K562 (cell line): ENCODE measurements around the gene STARD13. TPM values are rescaled to one million over a fixed set of nuclear protein-coding genes. Genes with fewer than 3 reads are reported as not detected.

Source experiments
- ATAC-seq: fragments of 200-7000 bp; cut with Tn5 transposase; 3 replicates; pipeline ENCODE4 v1.9.1; 2020; ENCODE audit warnings: moderate library complexity
- BruUV-seq: library from RNA; stranded (reverse); fragments of 400-500 nt; replicated peaks from 2 replicates; lab custom pipeline; 2021; lab: Mats Ljungman, UMichigan
- CTCF ChIA-PET: fragments of 300-600 bp; formaldehyde crosslinking; extraction: SDS; loops from one replicate; lab custom pipeline; 2021; ENCODE audit warnings: low intra/inter-chr PET ratio; lab: Yijun Ruan, JAX
- POLR2A ChIA-PET: fragments of 300-600, 350-650 bp; sonication (Branson Sonifier 250); formaldehyde crosslinking; extraction: SDS; loops from one replicate; lab custom pipeline; 2021; ENCODE audit warnings: antibody characterized with exemption, inconsistent platforms; lab: Yijun Ruan, JAX
- DNase-seq, 4 experiments: peaks; one replicate each; pipeline versions ENCODE4 v3.0.0 to v3.0.0-alpha.2; 2011 to 2018; ENCODE audit warnings: low spot score in 3 of 4, mixed read lengths in 3 of 4; ENCODE audit errors: extremely low read depth in 1 of 4
- FAIRE-seq: peaks from 2 replicates; lab custom pipeline; 2011; peaks lifted over from hg19 to GRCh38; lab: Jason Lieb, UNC
- H2AFZ ChIP-seq: 2 replicates; pipeline ENCODE4 v1.6.0; 2011; ENCODE audit warnings: low read depth, low read length, control low read depth, inconsistent platforms
- H3K27ac ChIP-seq: fragments of 200-600 bp; 3 replicates; pipeline ENCODE4 v1.8.0; 2011; ENCODE audit warnings: low read depth, mild to moderate bottlenecking, control low read depth, inconsistent platforms, low read length, moderate library complexity, mixed read lengths; ENCODE audit errors: extremely low read depth
- H3K27me3 ChIP-seq, 2 experiments: fragments of 300-600 bp in 1 of 2; 2 replicates in 1 of 2; 3 replicates in 1 of 2; pipeline versions ENCODE4 v1.6.0 to v1.8.0; 2011; ENCODE audit warnings: inconsistent platforms in 2 of 2, low read length in 2 of 2, mild to moderate bottlenecking in 1 of 2, mixed read lengths in 1 of 2, moderate library complexity in 1 of 2; ENCODE audit not compliant: control insufficient read depth in 2 of 2, insufficient read depth in 2 of 2
- H3K36me3 ChIP-seq: fragments of 300-600 bp; 3 replicates; pipeline ENCODE4 v1.8.0; 2011; ENCODE audit warnings: mild to moderate bottlenecking, low read length, inconsistent platforms; ENCODE audit not compliant: control insufficient read depth, insufficient read depth
- H3K4me1 ChIP-seq, 2 experiments: fragments of 200-600 bp in 1 of 2; replicated peaks in 1 of 2; 2 replicates in 1 of 2; 3 replicates in 1 of 2; pipeline versions ENCODE4 v1.5.1 to v1.8.0; 2011; ENCODE audit warnings: inconsistent platforms in 2 of 2, low read length in 2 of 2, mild to moderate bottlenecking in 1 of 2, mixed read lengths in 1 of 2, moderate library complexity in 1 of 2; ENCODE audit not compliant: control insufficient read depth in 2 of 2, insufficient read depth in 2 of 2
- H3K4me2 ChIP-seq: 2 replicates; pipeline ENCODE4 v1.6.1; 2011; ENCODE audit warnings: low read length, control low read depth, inconsistent platforms, mixed read lengths; ENCODE audit not compliant: insufficient read depth
- H3K4me3 ChIP-seq: fragments of 200-600 bp; sonication (generic), shearing (Covaris generic); 2 replicates; pipeline ENCODE4 v1.5.1; 2016; ENCODE audit warnings: control low read depth, inconsistent platforms
- H3K79me2 ChIP-seq: fragments of 200-600 bp; 3 replicates; pipeline ENCODE4 v1.8.0; 2011; ENCODE audit warnings: low read length, inconsistent platforms; ENCODE audit not compliant: control insufficient read depth, insufficient read depth
- H3K9ac ChIP-seq, 2 experiments: 2 replicates each; pipeline versions ENCODE4 v1.6.0 to v1.6.1; 2011; ENCODE audit warnings: low read depth in 2 of 2, low read length in 2 of 2, control low read depth in 1 of 2, inconsistent platforms in 1 of 2, mild to moderate bottlenecking in 1 of 2, mixed read lengths in 1 of 2; ENCODE audit not compliant: insufficient read depth in 1 of 2
- H3K9me1 ChIP-seq: one replicate; pipeline ENCODE4 v1.6.0; 2011; ENCODE audit warnings: inconsistent platforms, mild to moderate bottlenecking, low read length, moderate library complexity; ENCODE audit not compliant: control insufficient read depth, insufficient read depth
- H3K9me3 ChIP-seq: replicated peaks from 2 replicates; pipeline ENCODE4 v1.5.1; 2011; ENCODE audit warnings: low read depth, low read length, inconsistent platforms; ENCODE audit not compliant: control insufficient read depth, insufficient read depth
- H4K20me1 ChIP-seq: replicated peaks from 2 replicates; pipeline ENCODE4 v1.6.1; 2011; ENCODE audit warnings: low read length, inconsistent platforms, mixed read lengths; ENCODE audit not compliant: control insufficient read depth, insufficient read depth
- BCL6 ChIP-seq: fragments of 250-450 bp; sonication (Bioruptor Pico); IDR thresholded peaks from 2 replicates; pipeline ENCODE4 v1.4.0; 2020
- CBX5 ChIP-seq: IDR thresholded peaks from 2 replicates; pipeline ENCODE4 v1.6.1; 2014; ENCODE audit warnings: low read depth, borderline replicate concordance
- KDM1A ChIP-seq, 2 experiments: fragments of 450-650 bp; IDR thresholded peaks; 2 replicates each; pipeline ENCODE4 v1.6.1; 2016; ENCODE audit warnings: mild to moderate bottlenecking in 2 of 2
- NR2F6 ChIP-seq: fragments of 450-650 bp; formaldehyde crosslinking; IDR thresholded peaks from 2 replicates; pipeline ENCODE4 v1.4.0; 2020; ENCODE audit warnings: mild to moderate bottlenecking
- SMC3 ChIP-seq: conservative IDR thresholded peaks from 2 replicates; pipeline ENCODE4 v1.6.1; 2011; ENCODE audit warnings: low read depth, low read length, improper control_type of control experiment; ENCODE audit not compliant: insufficient read depth
- TAF1 ChIP-seq: IDR thresholded peaks from 2 replicates; pipeline ENCODE4 v1.6.1; 2011; ENCODE audit warnings: mild to moderate bottlenecking, low read length, moderate library complexity; ENCODE audit not compliant: insufficient read depth, control insufficient read depth, severe bottlenecking; ENCODE audit errors: extremely low read depth
- USF2 ChIP-seq: sonication (generic); formaldehyde crosslinking; IDR thresholded peaks from 2 replicates; pipeline ENCODE4 v1.5.0; 2020; ENCODE audit warnings: missing genetic modification reagents
- ZNF512 ChIP-seq: IDR thresholded peaks from 2 replicates; pipeline ENCODE4 v1.6.1; 2016; ENCODE audit warnings: missing genetic modification characterization, missing compliant biosample characterization
- WGBS: fragments of 100-300 bp; shearing (Covaris generic); methylation state at CpG from one replicate; pipeline ENCODE4 v1.1.6; 2016; ENCODE audit warnings: low coverage, mixed read lengths; ENCODE audit not compliant: insufficient coverage; ENCODE audit errors: missing lambda C conversion rate; 5-methylcytosine and 5-hydroxymethylcytosine counted together
- in situ Hi-C: fragments of 300-500 bp; cut with MboI; formaldehyde crosslinking; loops from 4 replicates; pipeline ENCODE4 v1.15.0; 2018; ENCODE audit warnings: inconsistent platforms, mixed read lengths
- intact Hi-C: fragments of 100-400 bp; cut with micrococcal nuclease; formaldehyde crosslinking; loops from 2 replicates; pipeline ENCODE4 v1.14.2; 2022
- polyA plus RNA-seq, 8 experiments: library from polyadenylated mRNA; depleted of rRNA in 4 of 8; stranded (reverse) in 5 of 8; unstranded in 3 of 8; fragments of >200 nt; fragmentation: Nextera tagmentation in 2 of 8; fragmentation: Illumina TruSeq in 1 of 8; extraction: Ambion mirVana in 2 of 8; extraction: Trizol in 1 of 8; gene quantifications; 2 replicates each; pipeline versions ENCODE4 v1.2.1 to v1.2.3, GENCODE V29; 2011 to 2014; ENCODE audit warnings: inconsistent platforms in 1 of 8, missing spikeins in 1 of 8
- total RNA-seq, 7 experiments: library from RNA; depleted of rRNA in 6 of 7; stranded (reverse); fragments of >200 nt in 6 of 7; fragmentation: Illumina TruSeq in 2 of 7; extraction: Trizol in 2 of 7; gene quantifications; 2 replicates each; pipeline versions ENCODE4 v1.2.1 to v1.2.3, GENCODE V29; 2011 to 2021; ENCODE audit warnings: low replicate concordance in 1 of 7
- TF ChIP-seq, protein P1 (sequence below), 3 experiments: fragments of 200-800 bp in 1 of 3; fragments of 250-450 bp in 1 of 3; fragments of 450-650 bp in 1 of 3; sonication (Bioruptor Pico) in 1 of 3; sonication (Bioruptor generic) in 1 of 3; formaldehyde crosslinking in 1 of 3; IDR thresholded peaks; 2 replicates each; pipeline versions ENCODE4 v1.6.1 to v1.8.0; 2016 to 2022; ENCODE audit warnings: mild to moderate bottlenecking in 2 of 3, missing genetic modification characterization in 2 of 3, missing compliant biosample characterization in 1 of 3, moderate library complexity in 1 of 3
- TF ChIP-seq, protein P2 (sequence below): fragments of 450-650 bp; formaldehyde crosslinking; IDR thresholded peaks from 2 replicates; pipeline ENCODE4 v1.4.0; 2020; ENCODE audit warnings: mild to moderate bottlenecking
- TF ChIP-seq, protein P3 (sequence below): fragments of 450-650 bp; formaldehyde crosslinking; IDR thresholded peaks from 2 replicates; pipeline ENCODE4 v1.4.0; 2022; ENCODE audit warnings: missing genetic modification characterization

Gene STARD13
- total and polyA plus RNA-seq, 9 of the 15 experiments (the other 6 are each of a cell fraction or from before 2014, with no cell fraction given) = 0.11 TPM; not detected in 8

GRCh38 chr13:33135097-33135496, 150.5 kb downstream of the STARD13 start:
- Histone ChIP-seq H3K4me1 (no peaks in the 10 kb centered on the region), H3K79me2 (no peaks in the 10 kb centered on the region), H2AFZ (no peak overlapping the region), H3K4me3 (no peak overlapping the region), H3K27me3 (peaks cover 0 to 2% of the 10 kb centered on the region in 2 experiments; a peak in 1 of 5 replicates), H3K9me1 (no peaks in the 10 kb centered on the region), H3K27ac (no peak overlapping the region), H3K4me2 (no peak overlapping the region), H3K9me3 (no peaks in the 10 kb centered on the region), H3K9ac (no peak overlapping the region), H4K20me1 (no peaks in the 10 kb centered on the region), H3K36me3 (no peaks in the 10 kb centered on the region)
- ChIA-PET POLR2A (no interaction called here), CTCF (no interaction called here)
- BruUV-seq = no TSS peak
- no peak for FAIRE-seq
- in situ Hi-C loops = no loop called here
- WGBS = 0% methylated on average over 1 of the region's 1 CpG
- intact Hi-C loops = no loop called here
- no peak for ATAC-seq
- no peak for DNase-seq
- TF ChIP-seq KDM1A (IDR thresholded peaks at IDR 0.05) (no peak), NR2F6 (CRISPR knock-in tag) (no peak), USF2 (no peak), ZNF512 (tag) (no peak), TAF1 (no peak), BCL6 (no peak), CBX5 (no peak), SMC3 (no peak)
- TF ChIP-seq, protein P1, sequence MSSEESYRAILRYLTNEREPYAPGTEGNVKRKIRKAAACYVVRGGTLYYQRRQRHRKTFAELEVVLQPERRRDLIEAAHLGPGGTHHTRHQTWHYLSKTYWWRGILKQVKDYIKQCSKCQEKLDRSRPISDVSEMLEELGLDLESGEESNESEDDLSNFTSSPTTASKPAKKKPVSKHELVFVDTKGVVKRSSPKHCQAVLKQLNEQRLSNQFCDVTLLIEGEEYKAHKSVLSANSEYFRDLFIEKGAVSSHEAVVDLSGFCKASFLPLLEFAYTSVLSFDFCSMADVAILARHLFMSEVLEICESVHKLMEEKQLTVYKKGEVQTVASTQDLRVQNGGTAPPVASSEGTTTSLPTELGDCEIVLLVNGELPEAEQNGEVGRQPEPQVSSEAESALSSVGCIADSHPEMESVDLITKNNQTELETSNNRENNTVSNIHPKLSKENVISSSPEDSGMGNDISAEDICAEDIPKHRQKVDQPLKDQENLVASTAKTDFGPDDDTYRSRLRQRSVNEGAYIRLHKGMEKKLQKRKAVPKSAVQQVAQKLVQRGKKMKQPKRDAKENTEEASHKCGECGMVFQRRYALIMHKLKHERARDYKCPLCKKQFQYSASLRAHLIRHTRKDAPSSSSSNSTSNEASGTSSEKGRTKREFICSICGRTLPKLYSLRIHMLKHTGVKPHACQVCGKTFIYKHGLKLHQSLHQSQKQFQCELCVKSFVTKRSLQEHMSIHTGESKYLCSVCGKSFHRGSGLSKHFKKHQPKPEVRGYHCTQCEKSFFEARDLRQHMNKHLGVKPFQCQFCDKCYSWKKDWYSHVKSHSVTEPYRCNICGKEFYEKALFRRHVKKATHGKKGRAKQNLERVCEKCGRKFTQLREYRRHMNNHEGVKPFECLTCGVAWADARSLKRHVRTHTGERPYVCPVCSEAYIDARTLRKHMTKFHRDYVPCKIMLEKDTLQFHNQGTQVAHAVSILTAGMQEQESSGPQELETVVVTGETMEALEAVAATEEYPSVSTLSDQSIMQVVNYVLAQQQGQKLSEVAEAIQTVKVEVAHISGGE (CRISPR knock-in tag; IDR thresholded peaks at IDR 0.05) = no peak
- TF ChIP-seq, protein P2, sequence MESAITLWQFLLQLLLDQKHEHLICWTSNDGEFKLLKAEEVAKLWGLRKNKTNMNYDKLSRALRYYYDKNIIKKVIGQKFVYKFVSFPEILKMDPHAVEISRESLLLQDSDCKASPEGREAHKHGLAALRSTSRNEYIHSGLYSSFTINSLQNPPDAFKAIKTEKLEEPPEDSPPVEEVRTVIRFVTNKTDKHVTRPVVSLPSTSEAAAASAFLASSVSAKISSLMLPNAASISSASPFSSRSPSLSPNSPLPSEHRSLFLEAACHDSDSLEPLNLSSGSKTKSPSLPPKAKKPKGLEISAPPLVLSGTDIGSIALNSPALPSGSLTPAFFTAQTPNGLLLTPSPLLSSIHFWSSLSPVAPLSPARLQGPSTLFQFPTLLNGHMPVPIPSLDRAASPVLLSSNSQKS (CRISPR knock-in tag) = no peak
- TF ChIP-seq, protein P3, sequence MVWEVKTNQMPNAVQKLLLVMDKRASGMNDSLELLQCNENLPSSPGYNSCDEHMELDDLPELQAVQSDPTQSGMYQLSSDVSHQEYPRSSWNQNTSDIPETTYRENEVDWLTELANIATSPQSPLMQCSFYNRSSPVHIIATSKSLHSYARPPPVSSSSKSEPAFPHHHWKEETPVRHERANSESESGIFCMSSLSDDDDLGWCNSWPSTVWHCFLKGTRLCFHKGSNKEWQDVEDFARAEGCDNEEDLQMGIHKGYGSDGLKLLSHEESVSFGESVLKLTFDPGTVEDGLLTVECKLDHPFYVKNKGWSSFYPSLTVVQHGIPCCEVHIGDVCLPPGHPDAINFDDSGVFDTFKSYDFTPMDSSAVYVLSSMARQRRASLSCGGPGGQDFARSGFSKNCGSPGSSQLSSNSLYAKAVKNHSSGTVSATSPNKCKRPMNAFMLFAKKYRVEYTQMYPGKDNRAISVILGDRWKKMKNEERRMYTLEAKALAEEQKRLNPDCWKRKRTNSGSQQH (CRISPR knock-in tag) = no peak
